ENCODE results near the gene KARS1.
A peak's percentile ranks its signal among the peaks of the same experiment; 100 is the strongest.

The KARS1 gene

DNA sequence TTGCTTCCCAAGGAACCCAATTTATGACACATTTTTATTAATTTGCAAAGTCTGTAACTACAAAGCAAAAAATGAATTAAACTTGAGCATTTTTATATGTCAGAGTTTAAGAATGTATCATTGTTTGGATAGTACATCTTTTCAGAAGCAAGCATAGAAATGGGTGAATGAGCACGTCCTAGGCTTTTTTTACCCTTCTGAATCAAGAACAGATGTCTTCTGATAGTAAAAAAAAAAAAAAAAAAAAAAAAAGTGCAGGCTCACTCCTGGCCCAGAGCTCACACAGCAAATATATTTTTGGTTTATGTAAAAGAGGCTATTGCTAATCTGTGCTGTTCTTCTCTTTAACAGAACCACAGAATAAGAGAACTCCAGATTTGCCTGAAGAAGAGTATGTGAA lies 6.5 kb upstream of the KARS1 start:
- H3K36me3 ChIP-seq = peaks cover 56% of the 10 kb centered on the region
- no peak overlapping the region for H3K27ac ChIP-seq
- no peak overlapping the region for H3K4me2 ChIP-seq
- no peaks in the 10 kb centered on the region for H3K27me3 ChIP-seq
- no peak for TF ChIP-seq Cebpa-rat (IDR thresholded peaks at IDR 0.05)
- peaks cover 40% of the 10 kb centered on the region for H3K4me1 ChIP-seq
- H3K9ac ChIP-seq = no peak overlapping the region
- no peak overlapping the region for H3K4me3 ChIP-seq
- H4K20me1 ChIP-seq = peaks cover 98% of the 10 kb centered on the region
- no peaks in the 10 kb centered on the region for H3K9me3 ChIP-seq

DNA sequence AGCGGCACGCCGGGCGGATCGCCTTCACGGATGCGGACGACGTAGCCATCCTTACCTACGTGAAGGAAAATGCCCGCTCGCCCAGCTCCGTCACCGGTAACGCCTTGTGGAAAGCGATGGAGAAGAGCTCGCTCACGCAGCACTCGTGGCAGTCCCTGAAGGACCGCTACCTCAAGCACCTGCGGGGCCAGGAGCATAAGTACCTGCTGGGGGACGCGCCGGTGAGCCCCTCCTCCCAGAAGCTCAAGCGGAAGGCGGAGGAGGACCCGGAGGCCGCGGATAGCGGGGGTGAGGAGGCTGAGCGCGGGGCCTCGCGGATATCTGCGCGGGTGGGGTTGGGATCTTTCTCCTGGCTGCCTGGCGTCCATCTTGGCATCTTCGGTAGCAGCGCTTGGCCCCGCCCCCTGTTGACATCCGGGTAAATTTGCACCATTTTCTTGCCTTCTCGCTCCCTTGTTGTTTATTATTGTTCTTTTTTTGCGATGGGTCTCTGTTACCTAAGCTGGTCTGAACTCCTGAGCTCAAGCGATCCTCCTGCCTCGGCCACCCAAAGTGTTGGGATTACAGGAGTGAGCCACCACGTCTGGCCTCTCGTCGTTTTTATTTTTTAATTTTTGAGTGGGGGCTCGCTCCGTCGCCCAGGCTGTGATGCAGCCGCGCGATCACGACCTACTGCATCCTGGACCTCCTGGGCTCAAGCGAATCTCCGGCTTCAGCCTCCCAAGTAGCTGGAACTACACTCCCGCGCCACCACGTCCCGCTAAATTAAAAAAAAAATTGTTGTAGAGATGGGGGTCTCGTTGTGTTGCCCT lies 1.0 kb upstream of the KARS1 start:
- Histone ChIP-seq H3K36me3 (peaks cover 24% of the 10 kb centered on the region), H3K4me1 (peaks cover 60% of the 10 kb centered on the region), H4K20me1 (peaks cover 86% of the 10 kb centered on the region), H3K4me2 (peak overlapping the region; percentile 86), H3K27me3 (no peaks in the 10 kb centered on the region), H3K9ac (peak overlapping the region; percentile 95), H3K27ac (peak overlapping the region; percentile 93), H3K9me3 (no peaks in the 10 kb centered on the region), H3K4me3 (peak overlapping the region; percentile 89)
- TF ChIP-seq Cebpa-rat (IDR thresholded peaks at IDR 0.05) = no peak

DNA sequence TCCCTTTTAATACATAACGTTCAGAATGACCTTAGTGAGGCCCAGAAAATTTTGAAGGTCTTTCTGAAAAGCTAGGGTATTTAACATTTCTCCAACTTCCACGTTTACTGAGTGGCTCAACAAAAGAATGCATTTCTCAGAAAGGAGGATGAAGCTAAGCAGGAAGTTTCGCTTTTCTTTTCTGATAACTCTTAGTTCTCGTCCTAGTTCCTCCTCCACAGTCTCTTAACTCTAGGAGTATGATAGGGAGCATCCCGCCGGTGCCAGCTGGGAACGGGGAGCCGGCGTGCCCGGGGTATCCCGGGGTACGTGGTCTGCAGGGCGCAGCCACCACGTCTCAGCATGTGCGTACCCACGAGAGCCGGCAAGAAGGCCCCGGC lies 363 bp downstream of the KARS1 start:
- Histone ChIP-seq H3K36me3 (peaks cover 36% of the 10 kb centered on the region), H3K9me3 (no peaks in the 10 kb centered on the region), H4K20me1 (peaks cover 86% of the 10 kb centered on the region), H3K4me1 (peaks cover 48% of the 10 kb centered on the region), H3K4me2 (peak overlapping the region; percentile 91), H3K9ac (peak overlapping the region; percentile 95), H3K27me3 (no peaks in the 10 kb centered on the region), H3K27ac (peak overlapping the region; percentile 93), H3K4me3 (peak overlapping the region; percentile 89)
- no peak for TF ChIP-seq Cebpa-rat (IDR thresholded peaks at IDR 0.05)

DNA sequence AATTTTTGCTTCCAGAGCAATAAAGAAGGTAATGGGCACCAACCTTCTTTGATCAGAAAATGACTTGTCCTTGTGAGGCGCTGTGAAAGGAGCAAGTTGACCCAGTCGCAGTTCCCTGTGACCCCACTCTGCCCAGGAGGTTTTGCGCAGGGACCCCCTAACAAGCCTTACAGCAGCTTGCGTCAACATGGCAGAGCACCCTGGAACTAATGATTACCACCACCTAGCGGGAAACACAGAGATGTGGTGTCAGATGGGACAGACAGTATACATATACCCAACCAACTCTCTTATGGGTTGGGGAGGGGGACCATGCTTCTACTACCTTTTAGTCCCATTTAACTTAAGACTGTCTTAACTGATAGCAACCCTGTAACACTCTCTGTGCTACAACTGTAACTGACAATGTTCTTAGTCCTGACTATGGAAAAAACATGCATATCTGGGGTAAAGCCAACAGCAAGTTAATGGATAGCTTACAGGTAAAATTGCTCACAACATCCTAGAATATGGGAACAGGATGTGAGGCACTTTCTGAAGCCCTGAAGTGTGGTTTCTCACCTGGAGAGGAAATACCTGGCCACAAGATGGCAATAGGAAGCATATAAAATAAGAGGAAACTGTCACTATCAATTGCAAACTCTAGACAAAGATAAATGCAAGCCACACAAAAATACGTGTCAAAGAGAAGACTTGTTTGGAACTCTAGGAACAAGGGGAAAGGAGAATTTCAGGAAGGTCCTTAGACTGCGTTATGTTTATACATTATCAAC lies 3.0 kb downstream of the KARS1 start:
- no peak overlapping the region for H3K9ac ChIP-seq
- H4K20me1 ChIP-seq = peaks cover 86% of the 10 kb centered on the region
- no peaks in the 10 kb centered on the region for H3K27me3 ChIP-seq
- no peak overlapping the region for H3K27ac ChIP-seq
- H3K36me3 ChIP-seq = peaks cover 63% of the 10 kb centered on the region
- H3K4me1 ChIP-seq = peaks cover 24% of the 10 kb centered on the region
- peak overlapping the region; percentile 91; the same call in 1 of the 2 replicates for H3K4me2 ChIP-seq
- TF ChIP-seq Cebpa-rat (IDR thresholded peaks at IDR 0.05) = no peak
- no peaks in the 10 kb centered on the region for H3K9me3 ChIP-seq
- no peak overlapping the region for H3K4me3 ChIP-seq

DNA sequence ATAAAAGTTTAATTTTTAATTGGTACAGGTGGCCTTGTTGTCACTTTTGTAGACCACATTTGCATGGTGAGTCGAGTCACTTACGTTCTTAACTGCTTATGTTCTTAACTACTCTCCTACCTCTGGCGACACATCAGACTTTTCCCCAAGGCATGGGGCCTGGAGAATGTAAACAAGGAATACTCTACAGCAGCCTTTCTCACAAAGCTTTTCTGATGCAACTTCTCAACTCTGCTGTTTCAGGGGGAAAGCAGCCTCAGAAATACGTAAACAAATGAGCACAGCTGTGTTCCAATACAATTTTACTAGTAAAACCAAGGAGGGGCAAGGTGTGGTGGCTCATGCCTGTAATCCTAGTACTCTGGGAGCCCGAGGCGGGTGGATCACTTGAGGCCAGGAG lies 6.9 kb downstream of the KARS1 start:
- Histone ChIP-seq H3K36me3 (peaks cover 100% of the 10 kb centered on the region), H3K27ac (no peak overlapping the region)
- no peak for TF ChIP-seq Cebpa-rat (IDR thresholded peaks at IDR 0.05)

DNA sequence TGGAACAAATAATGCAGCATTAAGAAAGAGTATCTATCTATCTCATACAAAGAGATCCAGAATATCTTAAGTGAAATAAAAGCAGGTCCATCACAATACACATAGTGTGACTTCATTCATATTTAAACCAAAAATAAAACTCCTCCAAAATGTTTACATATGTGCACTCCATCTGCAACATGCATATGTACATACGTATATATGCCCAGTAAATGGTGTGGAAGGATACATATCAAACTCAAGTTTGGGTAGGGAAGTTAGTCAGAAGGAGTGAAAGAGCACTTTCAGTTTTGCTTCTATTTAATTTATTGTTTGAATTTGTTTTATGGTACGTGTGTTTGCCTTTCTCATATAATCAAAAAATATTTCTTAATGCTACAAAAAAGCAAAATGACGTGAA lies 12.4 kb downstream of the KARS1 start:
- H3K4me2 ChIP-seq = no peak overlapping the region
- H3K9me3 ChIP-seq = no peaks in the 10 kb centered on the region
- no peaks in the 10 kb centered on the region for H3K4me1 ChIP-seq
- TF ChIP-seq Cebpa-rat (IDR thresholded peaks at IDR 0.05) = no peak
- no peak overlapping the region for H3K27ac ChIP-seq
- no peak overlapping the region for H3K4me3 ChIP-seq
- H4K20me1 ChIP-seq = peaks cover 44% of the 10 kb centered on the region
- H3K27me3 ChIP-seq = no peaks in the 10 kb centered on the region
- peaks cover 100% of the 10 kb centered on the region for H3K36me3 ChIP-seq
- no peak overlapping the region for H3K9ac ChIP-seq

More for the DNA sequence above, 6.9 kb downstream of the KARS1 start:
- Histone ChIP-seq H3K4me3 (no peak overlapping the region), H3K4me2 (no peak overlapping the region), H3K9ac (no peak overlapping the region), H3K27me3 (no peaks in the 10 kb centered on the region), H3K9me3 (no peaks in the 10 kb centered on the region), H3K4me1 (peaks cover 12% of the 10 kb centered on the region), H4K20me1 (peaks cover 91% of the 10 kb centered on the region)

DNA sequence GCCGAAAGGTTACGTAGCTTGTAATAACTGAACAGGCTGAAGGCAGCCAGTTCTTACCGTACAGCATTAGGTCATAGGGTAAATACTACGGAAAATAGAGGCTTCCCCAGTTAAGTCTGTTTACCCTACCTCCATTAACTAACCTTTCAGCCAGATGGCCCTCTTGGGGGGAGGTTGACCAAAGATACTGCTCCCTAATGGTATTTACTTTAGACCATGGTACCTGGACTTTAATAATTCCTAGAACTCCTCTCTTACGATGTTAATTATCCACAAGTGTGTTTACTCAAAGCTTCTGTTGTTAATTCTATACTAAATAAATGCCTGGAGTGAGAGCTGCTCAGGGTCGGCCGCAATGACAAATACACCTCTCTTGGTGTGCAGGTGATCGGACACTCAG lies 14.6 kb downstream of the KARS1 start:
- H3K4me2 ChIP-seq = no peak overlapping the region
- H3K4me1 ChIP-seq = peaks cover 16% of the 10 kb centered on the region
- H3K27ac ChIP-seq = no peak overlapping the region
- H3K4me3 ChIP-seq = no peak overlapping the region
- peaks cover 29% of the 10 kb centered on the region for H4K20me1 ChIP-seq
- no peak for TF ChIP-seq Cebpa-rat (IDR thresholded peaks at IDR 0.05)
- H3K9ac ChIP-seq = no peak overlapping the region
- H3K9me3 ChIP-seq = no peaks in the 10 kb centered on the region
- H3K36me3 ChIP-seq = peaks cover 100% of the 10 kb centered on the region
- no peaks in the 10 kb centered on the region for H3K27me3 ChIP-seq

DNA sequence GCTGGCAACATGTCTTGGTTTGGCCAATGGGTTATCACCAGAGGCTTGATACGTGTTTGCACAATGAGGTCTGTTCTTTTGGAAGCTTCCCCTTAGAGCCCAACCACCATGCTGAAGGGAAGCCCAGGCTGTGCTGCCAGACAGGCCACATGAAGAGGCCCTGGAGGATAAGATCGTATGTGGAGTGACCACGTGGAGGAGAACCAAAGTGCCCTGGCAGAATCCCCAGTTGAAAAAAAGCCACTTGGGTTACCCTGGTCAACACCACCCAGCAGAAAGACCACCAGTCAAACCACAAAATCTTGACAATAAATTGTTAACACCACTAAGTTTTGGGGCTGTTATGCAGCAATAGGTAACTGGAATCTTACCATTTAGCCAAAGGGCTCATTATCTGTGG lies 17.4 kb downstream of the KARS1 start:
- Histone ChIP-seq H3K27ac (no peak overlapping the region), H3K9ac (no peak overlapping the region), H4K20me1 (peaks cover 14% of the 10 kb centered on the region; the same call in 1 of the 2 replicates), H3K9me3 (no peaks in the 10 kb centered on the region), H3K4me2 (no peak overlapping the region), H3K36me3 (peaks cover 100% of the 10 kb centered on the region), H3K4me1 (peaks cover 27% of the 10 kb centered on the region), H3K4me3 (no peak overlapping the region), H3K27me3 (no peaks in the 10 kb centered on the region)
- TF ChIP-seq Cebpa-rat (IDR thresholded peaks at IDR 0.05) = no peak

DNA sequence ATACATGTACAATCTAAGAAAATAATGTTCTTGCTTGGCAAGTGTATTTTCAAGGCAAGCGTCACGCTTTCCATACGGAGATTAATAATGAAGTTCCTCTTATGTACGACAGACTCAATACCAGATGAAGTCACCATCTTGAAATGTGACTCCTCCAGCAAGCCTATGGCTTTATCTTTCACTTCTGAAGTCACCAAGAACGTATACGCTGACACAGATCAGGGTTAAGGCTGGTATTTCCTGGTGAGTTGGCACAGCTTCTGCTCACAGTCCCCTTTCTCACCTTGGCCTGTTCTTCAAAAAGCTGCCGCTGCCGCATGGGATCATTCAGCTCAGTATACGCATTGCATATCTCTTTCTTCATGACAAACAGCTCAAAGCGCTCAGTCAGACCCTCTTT lies 18.3 kb downstream of the KARS1 start:
- Histone ChIP-seq H3K9me3 (no peaks in the 10 kb centered on the region), H4K20me1 (peaks cover 14% of the 10 kb centered on the region; the same call in 1 of the 2 replicates), H3K36me3 (peaks cover 94% of the 10 kb centered on the region), H3K4me3 (no peak overlapping the region), H3K9ac (no peak overlapping the region), H3K27ac (no peak overlapping the region), H3K27me3 (no peaks in the 10 kb centered on the region), H3K4me2 (peak overlapping the region; percentile 66; the same call in 1 of the 2 replicates), H3K4me1 (peaks cover 27% of the 10 kb centered on the region)
- TF ChIP-seq Cebpa-rat (IDR thresholded peaks at IDR 0.05) = no peak

DNA sequence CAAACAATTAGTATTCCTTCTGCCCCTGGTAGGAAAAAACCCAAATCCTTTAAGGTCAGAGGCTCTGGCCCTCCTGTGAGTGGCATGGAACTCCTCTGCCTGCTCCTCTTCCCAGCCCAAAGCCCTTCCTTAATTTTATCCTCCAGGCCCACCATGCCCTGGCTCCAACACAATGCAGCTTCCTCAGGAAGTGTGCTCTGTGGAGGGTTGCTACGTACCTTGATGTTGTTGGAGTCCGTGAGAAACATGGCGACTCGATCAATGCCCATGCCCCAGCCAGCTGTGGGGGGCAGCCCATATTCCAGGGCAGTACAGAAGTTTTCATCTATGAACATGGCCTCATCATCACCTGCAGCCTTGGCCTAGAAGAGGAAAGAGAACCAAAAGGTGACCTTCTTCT lies 19.1 kb downstream of the KARS1 start:
- H4K20me1 ChIP-seq = peaks cover 14% of the 10 kb centered on the region; the same call in 1 of the 2 replicates
- H3K27ac ChIP-seq = no peak overlapping the region
- peaks cover 86% of the 10 kb centered on the region for H3K36me3 ChIP-seq
- H3K4me1 ChIP-seq = peaks cover 32% of the 10 kb centered on the region
- no peaks in the 10 kb centered on the region for H3K9me3 ChIP-seq
- no peak for TF ChIP-seq Cebpa-rat (IDR thresholded peaks at IDR 0.05)
- H3K9ac ChIP-seq = peak overlapping the region; percentile 16; the same call in 1 of the 2 replicates
- H3K27me3 ChIP-seq = no peaks in the 10 kb centered on the region
- no peak overlapping the region for H3K4me3 ChIP-seq
- H3K4me2 ChIP-seq = peak overlapping the region; percentile 66
